Mucosa of rectum (tissue), 2 donors: ENCODE data around the gene CREB1.
A peak's percentile ranks its signal among the peaks of the same experiment; 100 is the strongest.

ENCODE experiments used
- H3K27ac ChIP-seq, 2 donors: one replicate each; pipeline ENCODE4 v1.7.0; 2013; ENCODE audit warnings: inconsistent platforms in 2 of 2, low read depth in 2 of 2, low read length in 2 of 2
- H3K27me3 ChIP-seq, 2 donors: one replicate each; pipeline ENCODE4 v1.7.0; 2013; ENCODE audit warnings: low read length in 2 of 2; ENCODE audit not compliant: control insufficient read depth in 2 of 2, insufficient read depth in 2 of 2
- H3K36me3 ChIP-seq, 2 donors: one replicate each; pipeline ENCODE4 v1.7.0; 2013; ENCODE audit warnings: low read length in 2 of 2; ENCODE audit not compliant: control insufficient read depth in 2 of 2, insufficient read depth in 2 of 2
- H3K4me1 ChIP-seq, 2 donors: one replicate each; pipeline ENCODE4 v1.7.0; 2013; ENCODE audit warnings: low read length in 2 of 2, mild to moderate bottlenecking in 1 of 2; ENCODE audit not compliant: control insufficient read depth in 2 of 2, insufficient read depth in 2 of 2
- H3K4me3 ChIP-seq, 2 donors: one replicate each; pipeline ENCODE4 v1.7.0; 2013; ENCODE audit warnings: low read length in 2 of 2
- H3K9ac ChIP-seq, 2 donors: one replicate each; pipeline ENCODE4 v1.7.0; 2013; ENCODE audit warnings: low read length in 2 of 2, low read depth in 1 of 2, mild to moderate bottlenecking in 1 of 2
- H3K9me3 ChIP-seq, 2 donors: one replicate each; pipeline ENCODE4 v1.7.0; 2013; ENCODE audit warnings: low read length in 2 of 2; ENCODE audit not compliant: control insufficient read depth in 2 of 2
- donor health status: healthy.
- donor health status: Normal muscosa, but diverticular disease.

Gene CREB1

DNA sequence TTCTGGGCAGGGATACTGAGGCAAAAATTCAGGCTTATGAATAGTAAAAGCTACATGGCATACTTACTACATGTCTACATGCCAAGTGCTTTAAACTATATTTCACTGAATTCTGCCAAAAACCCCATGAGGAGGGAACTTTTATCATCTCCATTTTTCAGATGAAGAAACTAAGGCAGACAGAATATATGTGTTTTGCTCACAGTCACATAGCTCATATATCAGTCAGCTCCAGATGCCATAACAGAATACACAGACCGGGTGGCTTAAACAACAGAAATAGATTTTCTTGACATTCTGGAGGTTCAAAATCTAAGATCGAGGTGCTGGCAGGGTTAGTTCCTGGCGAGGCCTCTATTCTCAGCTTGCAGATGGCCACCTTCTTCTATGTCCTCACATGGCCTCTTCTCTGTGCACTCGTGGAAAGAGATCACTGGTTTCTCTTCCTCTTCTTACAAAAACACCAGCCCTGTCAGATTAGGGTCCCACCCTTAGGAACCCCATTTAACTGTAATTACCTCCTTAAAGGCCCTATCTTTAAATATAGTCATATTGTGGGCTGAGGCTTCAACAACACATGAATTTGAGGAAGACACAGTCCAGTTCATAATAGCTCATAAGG lies 27.1 kb upstream of the CREB1 start:
- H3K9ac ChIP-seq = no peak overlapping the region
- no peak overlapping the region for H3K4me3 ChIP-seq
- H3K27me3 ChIP-seq = no peaks in the 10 kb centered on the region
- no peaks in the 10 kb centered on the region for H3K36me3 ChIP-seq
- peaks cover 0 to 2% of the 10 kb centered on the region in 2 donors for H3K4me1 ChIP-seq
- no peaks in the 10 kb centered on the region for H3K9me3 ChIP-seq
- H3K27ac ChIP-seq = peak overlapping the region in 1 of 2 donors; percentile 59

DNA sequence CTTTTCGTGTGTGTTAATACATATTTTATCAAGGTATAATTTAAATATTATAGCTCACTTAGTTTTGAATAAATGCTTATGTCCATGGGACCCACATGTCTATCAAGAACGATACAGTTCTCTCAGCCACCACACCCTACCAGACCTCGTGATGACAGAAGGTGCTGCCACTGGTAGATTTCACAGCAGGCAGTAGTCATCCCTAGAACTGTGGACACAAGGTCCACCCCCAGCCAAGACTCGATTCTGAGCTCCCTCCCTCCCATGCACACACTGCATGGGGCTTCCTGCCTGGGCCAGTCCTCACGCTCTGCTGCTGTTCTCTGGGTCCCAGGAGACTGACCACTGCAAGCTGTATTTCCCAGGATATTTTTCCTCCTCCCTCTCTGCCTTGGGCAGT lies 26.5 kb upstream of the CREB1 start:
- H3K4me1 ChIP-seq = peaks cover 0 to 2% of the 10 kb centered on the region in 2 donors
- H3K27me3 ChIP-seq = no peaks in the 10 kb centered on the region
- H3K9me3 ChIP-seq = no peaks in the 10 kb centered on the region
- H3K27ac ChIP-seq = no peak overlapping the region
- H3K9ac ChIP-seq = no peak overlapping the region
- no peaks in the 10 kb centered on the region for H3K36me3 ChIP-seq
- H3K4me3 ChIP-seq = no peak overlapping the region

DNA sequence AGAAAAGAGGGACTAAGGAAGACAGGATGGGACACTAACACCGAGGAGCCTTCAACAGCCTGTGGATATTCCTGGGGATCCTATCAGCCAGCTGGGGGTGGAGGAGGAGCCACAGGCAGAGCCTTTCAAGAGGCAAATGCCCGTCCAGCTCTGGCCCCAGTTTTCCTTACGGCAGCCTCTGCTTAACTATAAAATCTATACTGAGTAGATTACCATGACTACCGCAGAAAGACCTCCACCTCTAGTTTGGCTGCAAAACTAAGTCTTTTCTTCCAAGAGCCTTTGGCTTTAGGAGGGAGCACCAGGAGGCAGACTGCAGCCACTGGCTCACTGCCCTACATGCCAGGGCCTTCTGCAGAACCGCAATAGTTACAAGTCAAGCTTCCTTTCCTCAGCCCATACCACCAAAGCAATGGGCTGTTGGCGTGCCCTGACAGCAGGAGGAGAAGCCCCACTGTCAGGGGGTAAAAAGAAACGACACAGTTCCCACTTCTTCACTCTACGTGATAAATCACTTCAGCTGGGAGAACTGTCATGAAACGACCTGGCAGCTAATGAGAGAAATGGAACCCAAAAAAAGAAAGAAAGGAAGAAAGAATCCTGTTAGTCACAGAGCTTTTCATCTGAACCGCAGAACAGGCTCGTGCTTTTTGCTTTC lies 25.1 kb upstream of the CREB1 start:
- Histone ChIP-seq H3K27ac (no peak overlapping the region), H3K36me3 (no peaks in the 10 kb centered on the region), H3K9me3 (no peaks in the 10 kb centered on the region), H3K4me1 (peaks cover 0 to 2% of the 10 kb centered on the region in 2 donors), H3K27me3 (no peaks in the 10 kb centered on the region), H3K4me3 (no peak overlapping the region), H3K9ac (no peak overlapping the region)

DNA sequence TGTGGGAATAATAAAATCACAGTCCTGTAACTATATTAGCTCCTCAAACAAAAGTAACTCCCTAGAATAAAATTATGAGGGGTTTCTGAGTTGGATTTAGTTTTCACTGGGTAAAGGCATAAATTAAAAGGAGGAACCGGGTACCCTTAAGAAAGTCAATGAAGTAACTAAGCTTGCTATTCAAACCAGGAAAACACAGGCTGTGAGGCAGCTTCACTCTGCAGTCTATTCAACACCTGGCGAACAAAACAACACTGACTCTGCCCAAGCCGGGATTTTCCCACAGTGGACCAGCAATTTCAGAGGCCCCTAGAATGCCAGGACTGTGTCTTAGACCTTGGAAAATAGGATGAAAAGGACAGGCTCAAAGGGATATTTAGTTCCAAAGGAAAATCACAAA lies 24.6 kb upstream of the CREB1 start:
- no peaks in the 10 kb centered on the region for H3K27me3 ChIP-seq
- H3K9ac ChIP-seq = no peak overlapping the region
- H3K27ac ChIP-seq = no peak overlapping the region
- peaks cover 0 to 2% of the 10 kb centered on the region in 2 donors for H3K4me1 ChIP-seq
- H3K36me3 ChIP-seq = no peaks in the 10 kb centered on the region
- no peak overlapping the region for H3K4me3 ChIP-seq
- H3K9me3 ChIP-seq = no peaks in the 10 kb centered on the region

DNA sequence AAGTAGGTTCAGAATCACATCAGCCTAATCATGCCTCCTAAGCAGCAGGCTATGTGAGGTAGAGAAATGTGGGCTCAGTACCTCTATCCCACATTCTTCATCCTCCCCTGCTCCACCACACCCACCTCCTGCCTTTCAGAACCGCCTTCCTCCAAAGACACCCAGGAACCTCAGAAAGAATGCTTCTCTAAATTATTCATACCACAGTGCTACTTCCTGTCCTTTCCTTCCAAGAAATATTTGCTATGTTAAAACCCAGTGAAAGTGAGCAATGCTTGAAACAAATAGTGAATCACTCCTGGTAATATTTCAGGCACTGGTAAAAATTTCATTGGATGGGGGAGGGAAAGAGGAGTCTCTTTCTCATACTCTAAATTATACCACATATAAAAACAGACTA lies 24.0 kb upstream of the CREB1 start:
- Histone ChIP-seq H3K9me3 (no peaks in the 10 kb centered on the region), H3K27ac (no peak overlapping the region), H3K36me3 (no peaks in the 10 kb centered on the region), H3K27me3 (no peaks in the 10 kb centered on the region), H3K4me3 (no peak overlapping the region), H3K4me1 (peaks cover 0 to 2% of the 10 kb centered on the region in 2 donors), H3K9ac (no peak overlapping the region)

DNA sequence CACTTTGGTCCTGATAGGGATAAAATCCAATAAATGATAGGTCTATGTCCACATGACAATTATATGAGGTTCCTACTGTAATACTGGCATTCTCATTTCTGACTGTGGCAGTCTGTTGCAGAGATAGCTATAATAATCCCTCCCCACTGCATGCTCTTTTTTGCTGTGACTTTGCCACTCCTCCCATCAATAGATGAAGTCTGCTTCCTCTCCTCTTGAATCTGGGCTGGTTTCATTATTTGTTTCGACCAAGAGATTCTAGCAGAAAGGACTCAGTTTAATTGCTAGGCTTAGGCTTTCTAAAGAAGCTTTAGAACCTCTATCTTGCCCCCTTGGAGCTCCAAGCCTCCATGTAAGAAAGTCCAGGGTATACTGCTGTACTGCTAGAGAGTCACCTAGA lies 23.3 kb upstream of the CREB1 start:
- Histone ChIP-seq H3K9me3 (no peaks in the 10 kb centered on the region), H3K9ac (no peak overlapping the region), H3K4me3 (no peak overlapping the region), H3K27ac (no peak overlapping the region), H3K36me3 (no peaks in the 10 kb centered on the region), H3K4me1 (peaks cover 0 to 2% of the 10 kb centered on the region in 2 donors), H3K27me3 (no peaks in the 10 kb centered on the region)

DNA sequence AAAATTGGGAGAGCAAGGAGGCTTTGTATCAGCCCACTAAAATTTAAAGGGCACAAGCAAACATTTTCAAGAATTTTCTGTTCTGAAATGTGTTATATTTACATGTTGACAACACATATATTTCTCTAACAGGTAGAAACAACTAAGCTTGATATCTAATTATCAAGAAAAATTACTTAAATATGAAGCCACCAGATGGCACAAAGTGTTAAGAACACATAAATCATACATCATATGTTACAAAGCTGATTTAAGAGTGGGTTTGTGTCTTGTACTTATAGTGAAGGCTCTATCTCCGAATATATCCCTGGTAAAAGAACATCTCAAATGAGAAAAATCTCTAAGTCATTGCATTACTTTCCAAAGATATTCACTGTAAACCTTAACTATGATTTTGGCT lies 19.6 kb upstream of the CREB1 start:
- no peak overlapping the region for H3K4me3 ChIP-seq
- peaks cover 0 to 2% of the 10 kb centered on the region in 2 donors for H3K4me1 ChIP-seq
- no peak overlapping the region for H3K9ac ChIP-seq
- H3K9me3 ChIP-seq = no peaks in the 10 kb centered on the region
- H3K27ac ChIP-seq = no peak overlapping the region
- no peaks in the 10 kb centered on the region for H3K36me3 ChIP-seq
- no peaks in the 10 kb centered on the region for H3K27me3 ChIP-seq

DNA sequence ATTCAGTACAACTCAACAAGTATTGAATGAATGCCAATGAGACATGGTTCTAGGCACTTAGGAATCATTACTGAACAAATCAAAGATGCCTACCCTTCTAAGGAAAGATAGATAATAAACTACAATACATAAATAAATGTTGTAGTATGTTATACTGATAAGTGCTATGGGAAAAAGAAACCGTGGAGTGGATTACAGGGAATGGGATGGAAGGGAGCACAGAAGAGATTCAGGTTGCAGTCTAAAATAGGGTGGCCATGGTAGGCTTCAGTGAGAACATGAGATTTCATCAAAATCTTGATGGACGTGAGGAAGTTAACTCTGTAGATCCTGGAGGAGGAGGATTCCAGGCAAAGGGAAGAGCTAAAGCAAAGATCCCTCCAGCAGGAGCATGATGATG lies 17.9 kb upstream of the CREB1 start:
- Histone ChIP-seq H3K9me3 (no peaks in the 10 kb centered on the region), H3K27ac (no peak overlapping the region), H3K4me1 (no peaks in the 10 kb centered on the region), H3K4me3 (no peak overlapping the region), H3K27me3 (no peaks in the 10 kb centered on the region), H3K9ac (no peak overlapping the region), H3K36me3 (no peaks in the 10 kb centered on the region)

DNA sequence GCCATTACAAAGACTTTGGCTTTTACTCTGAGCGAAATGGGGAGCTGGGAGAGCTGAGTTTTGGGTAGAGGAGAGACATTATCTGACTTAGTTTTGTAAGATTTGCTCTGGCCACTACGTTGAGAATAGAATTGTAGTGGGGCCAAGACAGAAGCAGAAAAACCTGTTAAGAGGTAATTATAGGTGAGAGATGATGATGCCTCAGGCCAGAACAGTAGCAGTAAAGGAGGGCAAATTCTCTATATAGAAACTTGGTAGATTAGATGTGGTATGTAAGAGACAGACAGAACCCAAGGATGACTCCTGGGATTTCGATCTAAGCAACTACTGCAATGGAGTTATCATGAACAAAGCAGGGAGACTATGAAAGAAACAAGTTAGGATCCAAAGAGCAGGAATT lies 17.4 kb upstream of the CREB1 start:
- Histone ChIP-seq H3K4me1 (no peaks in the 10 kb centered on the region), H3K9me3 (no peaks in the 10 kb centered on the region), H3K27ac (no peak overlapping the region), H3K4me3 (no peak overlapping the region), H3K27me3 (no peaks in the 10 kb centered on the region), H3K36me3 (no peaks in the 10 kb centered on the region), H3K9ac (no peak overlapping the region)

DNA sequence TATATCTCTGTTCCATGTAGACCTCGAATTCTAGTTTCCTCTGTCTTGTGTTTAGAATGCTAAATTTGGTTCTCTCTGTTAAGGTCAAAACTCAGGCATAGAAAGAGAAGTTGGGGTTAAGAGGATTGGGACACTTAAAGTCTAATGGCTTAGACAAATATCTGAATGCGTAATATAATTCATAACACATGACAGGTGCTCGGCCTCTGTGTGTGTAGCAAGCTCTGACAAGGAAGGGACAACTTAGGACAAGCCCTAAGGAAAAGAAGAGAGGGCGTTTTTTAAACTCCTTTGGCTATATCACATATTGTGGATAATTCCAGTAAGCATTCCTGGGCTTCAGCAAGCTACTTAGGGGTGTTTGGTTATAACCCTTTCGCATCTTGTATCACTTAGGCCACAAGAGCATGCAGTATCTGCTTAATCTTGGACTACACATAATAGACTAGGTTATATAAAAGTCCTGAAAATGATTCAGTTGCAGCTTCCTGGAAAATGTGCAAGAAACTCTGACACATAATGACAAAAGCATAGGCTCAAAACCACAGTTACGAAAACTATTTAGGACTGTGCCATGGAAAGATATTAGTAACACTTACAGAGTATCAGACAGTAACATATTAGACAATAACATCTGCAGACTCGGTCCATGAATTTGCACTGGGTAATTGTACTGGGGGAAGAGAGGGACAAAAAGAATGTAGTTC lies 16.1 kb upstream of the CREB1 start:
- Histone ChIP-seq H3K4me1 (no peaks in the 10 kb centered on the region), H3K9ac (no peak overlapping the region), H3K27ac (no peak overlapping the region), H3K9me3 (no peaks in the 10 kb centered on the region), H3K36me3 (no peaks in the 10 kb centered on the region), H3K4me3 (no peak overlapping the region), H3K27me3 (no peaks in the 10 kb centered on the region)
